Endothelial cell (in vitro differentiated cells): ENCODE measurements around the gene APLN. TPM values are rescaled to one million over a fixed set of nuclear protein-coding genes. Genes with fewer than 3 reads are reported as not detected.
A peak's percentile ranks its signal among the peaks of the same experiment; 100 is the strongest.

Experiments
- DNase-seq: peaks from one replicate; pipeline ENCODE4 v3.0.0; 2021; ENCODE audit warnings: low spot score
- H3K27ac Mint-ChIP-seq: one replicate; pipeline ENCODE4 v1.8.0; 2021; ENCODE audit warnings: mixed read lengths, inconsistent platforms; ENCODE audit not compliant: unreplicated experiment
- H3K27me3 Mint-ChIP-seq: one replicate; pipeline ENCODE4 v1.8.0; 2021; ENCODE audit warnings: mild to moderate bottlenecking, moderate library complexity, mixed read lengths, inconsistent platforms; ENCODE audit not compliant: unreplicated experiment
- H3K36me3 Mint-ChIP-seq: one replicate; pipeline ENCODE4 v1.8.0; 2021; ENCODE audit warnings: mild to moderate bottlenecking, low read depth, mixed read lengths, inconsistent platforms; ENCODE audit not compliant: unreplicated experiment
- H3K4me1 Mint-ChIP-seq: one replicate; pipeline ENCODE4 v1.8.0; 2021; ENCODE audit warnings: mild to moderate bottlenecking, mixed read lengths, inconsistent platforms; ENCODE audit not compliant: unreplicated experiment
- H3K4me3 Mint-ChIP-seq: one replicate; pipeline ENCODE4 v1.8.0; 2021; ENCODE audit warnings: mild to moderate bottlenecking, mixed read lengths, inconsistent platforms; ENCODE audit not compliant: unreplicated experiment
- H3K9me3 Mint-ChIP-seq: one replicate; pipeline ENCODE4 v1.8.0; 2021; ENCODE audit warnings: mixed read lengths, inconsistent platforms; ENCODE audit not compliant: unreplicated experiment
- long read RNA-seq: library from polyadenylated mRNA; unstranded; transcript quantifications from one replicate; pipeline ENCODE4 v2.0.0, GENCODE V29; 2020; ENCODE audit not compliant: unreplicated experiment
- total RNA-seq: library from RNA; stranded (reverse); fragmentation: NEBNext Ultra II Directional; extraction: Animal tissue kit (Norgen Biotek cat#: 25700); gene quantifications from one replicate; pipeline ENCODE4 v1.2.1, GENCODE V29; 2021; ENCODE audit not compliant: unreplicated experiment
- TF ChIP-seq, protein P1 (sequence below): fragments of 200-600 bp; sonication (generic); IDR thresholded peaks from one replicate; pipeline ENCODE4 v1.5.0; 2021; ENCODE audit warnings: antibody characterized with exemption; ENCODE audit not compliant: unreplicated experiment

Gene APLN, protein sequence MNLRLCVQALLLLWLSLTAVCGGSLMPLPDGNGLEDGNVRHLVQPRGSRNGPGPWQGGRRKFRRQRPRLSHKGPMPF
- total RNA-seq: 3.5 TPM
- long read RNA-seq: 0 reads

DNA sequence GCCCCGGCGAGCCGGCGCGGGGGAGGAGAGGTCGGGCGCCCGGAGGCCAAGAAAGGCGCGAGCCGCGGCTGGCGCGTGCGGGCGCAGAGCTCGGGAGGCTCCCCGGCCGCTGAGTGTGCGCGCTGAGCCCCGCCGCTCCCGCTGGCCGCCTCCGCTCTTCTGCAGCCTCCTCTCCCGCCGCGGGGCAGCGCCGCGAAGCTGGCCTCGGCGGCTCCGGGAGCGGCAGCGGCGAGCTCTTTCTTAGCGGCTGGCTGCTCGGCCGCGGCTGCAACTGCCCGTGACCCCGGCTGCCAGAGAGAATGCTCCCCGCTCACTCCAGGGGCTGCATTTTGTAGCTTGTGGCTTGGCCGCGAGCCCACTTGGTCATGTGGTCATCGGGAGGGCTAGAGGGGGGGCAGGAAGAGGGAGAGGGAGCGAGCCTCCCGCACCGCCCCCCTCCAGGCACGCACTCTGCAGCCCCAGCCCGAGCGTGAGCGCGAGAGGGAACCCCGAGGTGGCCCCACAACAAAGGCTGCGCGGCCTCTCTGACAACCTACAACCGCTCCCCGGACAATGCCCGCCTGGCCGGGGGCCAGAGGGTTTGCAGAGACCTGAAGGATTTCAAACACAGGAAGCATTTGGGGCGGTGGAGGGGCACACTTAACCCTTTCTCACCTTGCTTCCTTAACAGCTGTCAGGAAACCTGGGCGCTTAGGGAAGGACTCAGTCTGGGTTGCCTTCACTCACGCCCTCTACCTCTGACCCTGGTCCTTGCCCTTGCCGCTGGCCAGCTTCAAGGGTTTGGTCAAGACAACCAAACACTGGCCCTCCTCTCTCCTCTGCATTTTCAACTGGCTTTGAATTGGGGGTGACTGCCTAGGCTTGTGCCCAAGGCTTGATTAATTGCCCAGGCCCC is at the start of gene APLN:
TSS of gene APLN (minus strand) at position 305 of the 895 bp plus-strand sequence. CDS start 326 bp downstream, outside the sequence.
- Mint-ChIP-seq H3K4me3 (peak within 1 kb of the TSS; percentile 59), H3K27ac (no peak within 1 kb of the TSS), H3K9me3 (no peaks in the 10 kb centered on the region), H3K36me3 (no peaks in the 10 kb centered on the region), H3K4me1 (peaks cover 10% of the 10 kb centered on the region), H3K27me3 (peaks cover 11% of the 10 kb centered on the region)
- peak; percentile 32 for DNase-seq
- TF ChIP-seq, protein P1, sequence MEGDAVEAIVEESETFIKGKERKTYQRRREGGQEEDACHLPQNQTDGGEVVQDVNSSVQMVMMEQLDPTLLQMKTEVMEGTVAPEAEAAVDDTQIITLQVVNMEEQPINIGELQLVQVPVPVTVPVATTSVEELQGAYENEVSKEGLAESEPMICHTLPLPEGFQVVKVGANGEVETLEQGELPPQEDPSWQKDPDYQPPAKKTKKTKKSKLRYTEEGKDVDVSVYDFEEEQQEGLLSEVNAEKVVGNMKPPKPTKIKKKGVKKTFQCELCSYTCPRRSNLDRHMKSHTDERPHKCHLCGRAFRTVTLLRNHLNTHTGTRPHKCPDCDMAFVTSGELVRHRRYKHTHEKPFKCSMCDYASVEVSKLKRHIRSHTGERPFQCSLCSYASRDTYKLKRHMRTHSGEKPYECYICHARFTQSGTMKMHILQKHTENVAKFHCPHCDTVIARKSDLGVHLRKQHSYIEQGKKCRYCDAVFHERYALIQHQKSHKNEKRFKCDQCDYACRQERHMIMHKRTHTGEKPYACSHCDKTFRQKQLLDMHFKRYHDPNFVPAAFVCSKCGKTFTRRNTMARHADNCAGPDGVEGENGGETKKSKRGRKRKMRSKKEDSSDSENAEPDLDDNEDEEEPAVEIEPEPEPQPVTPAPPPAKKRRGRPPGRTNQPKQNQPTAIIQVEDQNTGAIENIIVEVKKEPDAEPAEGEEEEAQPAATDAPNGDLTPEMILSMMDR: no peak

DNA sequence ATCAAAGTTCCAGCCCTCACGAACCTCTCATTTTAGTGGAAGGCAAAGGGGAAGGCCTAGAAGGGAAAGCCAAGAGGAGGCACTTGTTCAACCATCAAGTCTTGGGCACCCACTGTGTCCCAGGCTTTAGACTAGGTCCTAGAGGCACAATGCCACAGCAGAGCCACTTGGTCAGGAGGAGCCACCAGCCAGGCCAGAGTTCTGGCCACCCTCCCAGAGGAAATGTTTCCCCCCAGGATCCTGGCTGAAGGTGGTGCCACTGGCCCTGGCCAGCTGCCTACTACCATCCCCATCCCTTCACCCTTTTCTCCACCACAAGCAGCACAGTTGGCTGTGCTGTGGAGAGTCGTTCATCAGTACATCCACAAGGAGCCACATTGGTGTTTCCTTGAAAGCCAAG is 49.7 kb upstream of the APLN start:
- Mint-ChIP-seq H3K4me3 (no peak overlapping the region), H3K4me1 (no peaks in the 10 kb centered on the region), H3K27ac (no peak overlapping the region), H3K27me3 (peaks cover 4% of the 10 kb centered on the region), H3K36me3 (no peaks in the 10 kb centered on the region), H3K9me3 (no peaks in the 10 kb centered on the region)
- TF ChIP-seq, protein P1: no peak
- DNase-seq: no peak

DNA sequence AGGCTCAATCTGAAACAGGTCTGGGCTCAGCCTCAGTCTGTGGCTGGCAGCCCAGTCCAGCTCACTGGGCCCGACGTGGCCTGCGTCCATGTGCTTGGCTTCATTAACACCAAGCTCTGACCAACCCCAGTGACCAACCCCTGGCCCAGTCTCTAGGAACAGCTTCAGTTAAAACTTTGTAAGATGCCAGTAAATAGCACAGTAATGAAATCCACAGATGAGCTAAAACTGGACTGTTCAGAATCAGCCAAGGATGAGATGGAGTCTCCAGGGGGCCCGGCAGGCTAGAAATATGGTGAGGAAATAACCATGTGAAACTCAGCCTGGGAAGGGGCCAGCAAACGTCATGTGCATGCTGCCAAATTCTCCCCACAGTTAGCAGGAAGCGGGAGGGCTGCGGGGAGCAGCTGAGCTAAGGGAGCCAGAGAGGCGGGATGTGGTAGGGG is 46.9 kb upstream of the APLN start:
- Mint-ChIP-seq H3K27ac (no peak overlapping the region), H3K4me1 (no peaks in the 10 kb centered on the region), H3K4me3 (no peak overlapping the region), H3K27me3 (peaks cover 5% of the 10 kb centered on the region), H3K36me3 (no peaks in the 10 kb centered on the region), H3K9me3 (no peaks in the 10 kb centered on the region)
- no peak for DNase-seq
- TF ChIP-seq, protein P1: no peak

DNA sequence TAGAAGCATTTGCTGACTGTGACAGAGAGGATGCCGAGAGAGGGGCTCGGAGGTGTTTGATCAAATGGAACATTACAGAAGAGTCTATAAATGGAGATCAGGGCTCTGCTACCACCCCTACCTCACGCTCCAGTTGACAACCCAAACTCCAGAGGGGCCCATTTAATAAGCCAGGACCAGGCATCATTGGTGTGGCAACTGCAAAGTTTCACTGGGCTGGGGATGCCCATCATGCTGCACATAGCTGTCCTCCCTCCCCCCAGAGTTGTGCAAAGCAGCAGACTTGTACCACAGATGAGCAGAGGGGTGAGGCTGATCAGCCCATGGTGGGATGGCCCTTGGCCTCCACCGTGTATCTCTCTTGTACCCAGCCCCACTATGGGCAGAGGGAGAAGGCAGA is 45.8 kb upstream of the APLN start:
- H3K27ac Mint-ChIP-seq: no peak overlapping the region
- no peaks in the 10 kb centered on the region for H3K4me1 Mint-ChIP-seq
- H3K36me3 Mint-ChIP-seq: no peaks in the 10 kb centered on the region
- H3K4me3 Mint-ChIP-seq: no peak overlapping the region
- DNase-seq: no peak
- H3K27me3 Mint-ChIP-seq: peaks cover 5% of the 10 kb centered on the region
- no peaks in the 10 kb centered on the region for H3K9me3 Mint-ChIP-seq
- TF ChIP-seq, protein P1: no peak

DNA sequence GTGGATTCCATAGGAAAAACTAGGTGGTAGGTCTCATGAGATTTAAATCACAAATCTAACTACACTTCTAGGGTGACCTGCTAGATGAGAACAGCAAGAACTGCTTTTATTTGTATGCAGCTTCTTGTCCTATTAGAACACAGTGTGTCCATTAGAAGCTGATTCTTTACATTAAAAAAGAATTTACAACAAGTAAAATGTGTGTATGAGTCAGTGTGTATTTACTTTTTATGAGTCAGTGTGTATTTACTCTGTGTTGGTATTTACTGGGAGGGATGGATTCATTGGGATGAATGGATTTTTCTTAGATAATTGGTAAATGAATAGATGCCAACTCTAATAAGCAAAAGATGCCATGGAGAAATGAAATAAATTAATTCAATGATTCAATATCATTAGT is 43.4 kb upstream of the APLN start:
- DNase-seq: no peak
- H3K36me3 Mint-ChIP-seq: no peaks in the 10 kb centered on the region
- H3K4me1 Mint-ChIP-seq: no peaks in the 10 kb centered on the region
- H3K9me3 Mint-ChIP-seq: no peaks in the 10 kb centered on the region
- TF ChIP-seq, protein P1: no peak
- no peak overlapping the region for H3K4me3 Mint-ChIP-seq
- no peak overlapping the region for H3K27ac Mint-ChIP-seq
- H3K27me3 Mint-ChIP-seq: peaks cover 1% of the 10 kb centered on the region
